ENCODE results near the gene SLC16A13.

The SLC16A13 gene

GRCh38 chr17:7011415-7011814 is 24.4 kb upstream of the SLC16A13 start:
- Histone ChIP-seq H3K79me2 (ENCODE audit: insufficient read depth, low read depth) (peaks cover 7% of the 10 kb centered on the region; the same call in 1 of the 2 replicates), H3K4me2 (peak overlapping the region; percentile 66), H3K4me1 (ENCODE audit: low read depth, poor library complexity, severe bottlenecking) (peaks cover 4% of the 10 kb centered on the region), H3K4me3 (IDR thresholded peaks at IDR 0.05; ENCODE audit: insufficient read depth, low read depth, low read length) (no peak overlapping the region), H4K20me1 (ENCODE audit: insufficient read depth) (no peaks in the 10 kb centered on the region), H3K9ac (no peak overlapping the region), H2AFZ (ENCODE audit: low read depth) (no peak overlapping the region), H3K36me3 (ENCODE audit: insufficient read depth) (no peaks in the 10 kb centered on the region), H3K27me3 (ENCODE audit: insufficient read depth, low read depth) (no peaks in the 10 kb centered on the region), H3K27ac (no peak overlapping the region)
- TF ChIP-seq, protein P1, sequence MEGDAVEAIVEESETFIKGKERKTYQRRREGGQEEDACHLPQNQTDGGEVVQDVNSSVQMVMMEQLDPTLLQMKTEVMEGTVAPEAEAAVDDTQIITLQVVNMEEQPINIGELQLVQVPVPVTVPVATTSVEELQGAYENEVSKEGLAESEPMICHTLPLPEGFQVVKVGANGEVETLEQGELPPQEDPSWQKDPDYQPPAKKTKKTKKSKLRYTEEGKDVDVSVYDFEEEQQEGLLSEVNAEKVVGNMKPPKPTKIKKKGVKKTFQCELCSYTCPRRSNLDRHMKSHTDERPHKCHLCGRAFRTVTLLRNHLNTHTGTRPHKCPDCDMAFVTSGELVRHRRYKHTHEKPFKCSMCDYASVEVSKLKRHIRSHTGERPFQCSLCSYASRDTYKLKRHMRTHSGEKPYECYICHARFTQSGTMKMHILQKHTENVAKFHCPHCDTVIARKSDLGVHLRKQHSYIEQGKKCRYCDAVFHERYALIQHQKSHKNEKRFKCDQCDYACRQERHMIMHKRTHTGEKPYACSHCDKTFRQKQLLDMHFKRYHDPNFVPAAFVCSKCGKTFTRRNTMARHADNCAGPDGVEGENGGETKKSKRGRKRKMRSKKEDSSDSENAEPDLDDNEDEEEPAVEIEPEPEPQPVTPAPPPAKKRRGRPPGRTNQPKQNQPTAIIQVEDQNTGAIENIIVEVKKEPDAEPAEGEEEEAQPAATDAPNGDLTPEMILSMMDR (conservative IDR thresholded peaks at IDR 0.05; ENCODE audit: low read depth, low read length) = no peak

- Histone ChIP-seq H3K4me2 (peak overlapping the region; percentile 66), H3K27me3 (ENCODE audit: insufficient read depth, low read depth) (no peaks in the 10 kb centered on the region), H3K4me3 (IDR thresholded peaks at IDR 0.05; ENCODE audit: insufficient read depth, low read depth, low read length) (no peak overlapping the region), H3K9ac (peak overlapping the region; percentile 87; the same call in 1 of the 2 replicates), H3K4me1 (ENCODE audit: low read depth, poor library complexity, severe bottlenecking) (peaks cover 9% of the 10 kb centered on the region), H4K20me1 (ENCODE audit: insufficient read depth) (no peaks in the 10 kb centered on the region), H3K79me2 (ENCODE audit: insufficient read depth, low read depth) (peaks cover 7% of the 10 kb centered on the region; the same call in 1 of the 2 replicates), H3K27ac (no peak overlapping the region; the same call in 1 of the 2 replicates), H3K36me3 (ENCODE audit: insufficient read depth) (no peaks in the 10 kb centered on the region), H2AFZ (ENCODE audit: low read depth) (no peak overlapping the region)
- TF ChIP-seq, protein P1 (conservative IDR thresholded peaks at IDR 0.05; ENCODE audit: low read depth, low read length) = no peak
These were observed 23.9 kb upstream of the SLC16A13 start for GRCh38 chr17:7011942-7012254.

- Histone ChIP-seq H3K4me2 (no peak overlapping the region), H4K20me1 (ENCODE audit: insufficient read depth) (no peaks in the 10 kb centered on the region), H3K4me3 (IDR thresholded peaks at IDR 0.05; ENCODE audit: insufficient read depth, low read depth, low read length) (no peak overlapping the region), H3K27me3 (ENCODE audit: insufficient read depth, low read depth) (no peaks in the 10 kb centered on the region), H2AFZ (ENCODE audit: low read depth) (no peak overlapping the region), H3K36me3 (ENCODE audit: insufficient read depth) (no peaks in the 10 kb centered on the region), H3K9ac (peak overlapping the region; percentile 87), H3K4me1 (ENCODE audit: low read depth, poor library complexity, severe bottlenecking) (peaks cover 27% of the 10 kb centered on the region), H3K79me2 (ENCODE audit: insufficient read depth, low read depth) (peaks cover 7% of the 10 kb centered on the region; the same call in 1 of the 2 replicates), H3K27ac (peak overlapping the region; percentile 96)
- TF ChIP-seq, protein P1 (conservative IDR thresholded peaks at IDR 0.05; ENCODE audit: low read depth, low read length) = no peak
These were observed 21.4 kb upstream of the SLC16A13 start for GRCh38 chr17:7014261-7014994.

GRCh38 chr17:7014995-7015958 is 20.5 kb upstream of the SLC16A13 start:
- Histone ChIP-seq H3K27ac (peak overlapping the region; percentile 96), H3K4me3 (IDR thresholded peaks at IDR 0.05; ENCODE audit: insufficient read depth, low read depth, low read length) (no peak overlapping the region), H4K20me1 (ENCODE audit: insufficient read depth) (no peaks in the 10 kb centered on the region), H3K4me2 (peak overlapping the region; percentile 36), H3K27me3 (ENCODE audit: insufficient read depth, low read depth) (no peaks in the 10 kb centered on the region), H2AFZ (ENCODE audit: low read depth) (no peak overlapping the region), H3K4me1 (ENCODE audit: low read depth, poor library complexity, severe bottlenecking) (peaks cover 27% of the 10 kb centered on the region), H3K9ac (peak overlapping the region; percentile 87; the same call in 1 of the 2 replicates), H3K79me2 (ENCODE audit: insufficient read depth, low read depth) (peaks cover 7% of the 10 kb centered on the region; the same call in 1 of the 2 replicates), H3K36me3 (ENCODE audit: insufficient read depth) (no peaks in the 10 kb centered on the region)
- TF ChIP-seq, protein P1 (conservative IDR thresholded peaks at IDR 0.05; ENCODE audit: low read depth, low read length) = no peak

Data from KMS-11 (cell line).